NCI-H345 (cell line): Measurements from ENCODE around the gene PRCC.
A peak's percentile ranks its signal among the peaks of the same experiment; 100 is the strongest.

Experiments used
- DNase-seq: peaks from one replicate; lab custom pipeline; 2025; lab: John Stamatoyannopoulos, UW

Gene PRCC

DNA sequence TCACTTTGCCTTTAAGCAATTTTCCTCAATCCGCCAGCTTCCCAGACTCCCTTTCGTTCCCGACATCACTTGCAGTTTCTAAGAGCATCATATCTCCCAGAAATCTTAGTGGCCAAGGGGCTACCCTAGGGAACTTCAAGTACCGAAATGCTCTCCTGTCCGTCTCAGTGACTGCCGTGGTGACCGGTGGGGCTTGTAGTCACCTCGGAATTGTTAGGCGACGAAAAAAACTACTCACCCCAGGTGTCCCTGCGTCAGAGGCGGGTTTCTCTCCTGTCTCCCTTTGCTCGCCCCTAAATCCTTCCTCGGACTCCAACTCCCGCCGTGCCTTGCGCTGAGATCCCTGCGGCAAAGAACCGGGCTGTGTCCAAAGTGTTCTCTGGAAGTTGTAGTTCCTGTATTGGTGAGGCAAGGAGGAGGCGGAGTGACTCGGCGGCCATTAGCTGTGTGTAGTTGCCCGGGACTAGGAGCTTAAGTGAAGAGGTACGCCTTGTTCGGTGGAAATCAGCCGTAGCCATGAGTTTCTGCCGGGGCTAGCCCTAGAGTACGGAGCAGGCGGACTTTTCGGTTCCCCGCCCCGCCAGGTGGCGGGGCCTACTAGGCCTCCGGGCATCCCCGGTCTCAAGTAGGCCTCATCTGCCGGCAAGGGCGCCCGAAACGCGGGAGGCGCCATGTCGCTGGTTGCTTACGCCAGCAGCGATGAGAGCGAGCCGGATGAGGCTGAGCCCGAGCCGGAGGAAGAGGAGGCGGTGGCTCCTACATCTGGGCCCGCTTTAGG, at the start of gene PRCC:
TSS of gene PRCC (plus strand) at position 435 of the 778 bp plus-strand sequence. CDS start at position 672, 237 bp downstream.
- peak; percentile 100 for DNase-seq

GRCh38 chr1:156721131-156721530, 46.2 kb upstream of the PRCC start:
- DNase-seq, result no peak

GRCh38 chr1:156721535-156721934, 45.8 kb upstream of the PRCC start:
- no peak for DNase-seq

DNA sequence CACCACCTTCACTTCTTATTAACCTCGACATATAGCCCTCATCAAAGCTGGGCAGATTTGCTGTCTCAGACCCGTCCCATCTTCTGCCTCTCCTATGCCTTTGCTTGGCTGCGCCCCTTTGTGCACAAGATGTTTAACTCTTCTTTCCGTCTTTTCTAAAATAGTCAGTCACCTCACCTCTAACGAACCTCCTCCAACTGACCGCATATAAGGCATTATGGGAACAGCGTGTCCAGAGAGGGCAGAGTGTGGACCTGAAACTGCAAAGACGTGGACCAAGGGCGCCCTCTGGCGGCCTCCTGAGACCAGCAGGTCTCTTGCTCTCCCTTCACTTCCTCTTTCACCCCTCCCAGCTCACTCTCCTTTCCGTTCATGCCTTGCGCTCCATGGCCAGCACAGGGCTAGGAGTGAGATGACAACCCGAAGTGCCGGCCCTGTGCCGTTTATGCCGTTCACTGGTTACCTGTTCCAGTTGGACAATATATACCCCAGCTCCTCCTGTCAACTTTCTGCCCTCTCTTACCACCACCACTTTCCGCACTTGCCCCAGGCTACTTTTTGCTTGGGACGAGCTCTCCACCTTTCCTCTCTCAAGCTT, 41.6 kb upstream of the PRCC start:
- peak; percentile 83 for DNase-seq

- no peak for DNase-seq
Measured at GRCh38 chr1:156726549-156727226, 40.6 kb upstream of the PRCC start.

- DNase-seq, result no peak
Measured at GRCh38 chr1:156727492-156727891, 39.8 kb upstream of the PRCC start.

- DNase-seq, result peak; percentile 87
Measured at GRCh38 chr1:156727926-156728598, 39.3 kb upstream of the PRCC start, which contains the start of gene METTL25B. METTL25B (plus strand) TSS chr1:156728469; CDS start chr1:156729105, 636 bp downstream.

GRCh38 chr1:156728599-156729462, 38.5 kb upstream of the PRCC start, which contains the start of gene ISG20L2:
ISG20L2 (minus strand) TSS chr1:156728766; CDS start chr1:156727652, 1,114 bp downstream.
- DNase-seq, result peak; percentile 98

DNA sequence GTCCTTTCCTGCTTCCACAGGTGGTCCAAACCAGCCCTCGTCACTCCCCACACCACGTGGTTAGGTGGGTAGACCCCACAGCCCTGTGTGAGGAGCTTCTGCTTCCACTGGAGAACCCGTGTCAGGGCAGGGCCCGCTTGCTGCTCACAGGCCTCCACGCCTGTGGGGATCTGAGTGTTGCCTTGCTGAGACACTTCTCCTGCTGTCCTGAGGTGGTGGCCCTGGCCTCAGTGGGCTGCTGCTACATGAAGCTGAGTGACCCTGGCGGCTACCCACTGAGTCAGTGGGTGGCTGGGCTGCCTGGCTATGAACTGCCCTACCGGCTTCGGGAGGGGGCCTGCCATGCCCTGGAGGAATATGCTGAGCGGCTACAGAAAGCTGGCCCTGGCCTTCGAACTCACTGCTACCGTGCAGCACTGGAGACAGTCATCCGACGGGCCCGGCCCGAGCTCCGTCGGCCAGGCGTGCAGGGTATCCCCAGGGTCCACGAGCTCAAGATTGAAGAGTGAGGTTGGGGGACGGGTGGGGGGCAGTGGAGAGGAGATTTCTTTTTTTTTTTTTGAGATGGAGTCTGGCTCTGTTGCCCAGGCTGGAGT, 33.2 kb upstream of the PRCC start:
- no peak for DNase-seq

DNA sequence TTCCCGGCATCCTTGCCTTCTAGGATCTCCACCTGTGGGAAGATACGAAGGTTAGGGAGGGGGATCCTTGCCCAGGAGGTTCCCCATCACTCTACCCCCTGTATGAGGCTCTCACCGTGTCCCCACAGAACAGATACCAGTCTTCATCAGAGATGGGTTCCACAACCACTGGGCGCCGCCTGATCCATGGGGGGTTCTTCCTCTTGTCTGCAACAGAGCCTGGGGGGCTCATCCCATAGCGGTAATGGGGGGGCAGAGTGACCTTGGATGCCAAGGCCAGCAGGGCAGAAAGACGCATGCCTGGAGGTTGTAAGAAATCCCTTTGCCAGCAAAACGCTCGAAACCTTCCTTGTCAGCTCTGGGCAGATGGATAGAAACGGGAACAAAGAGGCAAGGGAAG, 28.9 kb upstream of the PRCC start:
- DNase-seq, result no peak

GRCh38 chr1:156738916-156739315, 28.4 kb upstream of the PRCC start:
- DNase-seq, result no peak

GRCh38 chr1:156740237-156740740, 27.0 kb upstream of the PRCC start:
- DNase-seq, result no peak

- peak; percentile 99 for DNase-seq
Measured at GRCh38 chr1:156740741-156741480, 26.4 kb upstream of the PRCC start, which contains the start of gene MRPL24. MRPL24 (minus strand) TSS chr1:156741088; CDS start chr1:156738704, 2,384 bp downstream.

DNA sequence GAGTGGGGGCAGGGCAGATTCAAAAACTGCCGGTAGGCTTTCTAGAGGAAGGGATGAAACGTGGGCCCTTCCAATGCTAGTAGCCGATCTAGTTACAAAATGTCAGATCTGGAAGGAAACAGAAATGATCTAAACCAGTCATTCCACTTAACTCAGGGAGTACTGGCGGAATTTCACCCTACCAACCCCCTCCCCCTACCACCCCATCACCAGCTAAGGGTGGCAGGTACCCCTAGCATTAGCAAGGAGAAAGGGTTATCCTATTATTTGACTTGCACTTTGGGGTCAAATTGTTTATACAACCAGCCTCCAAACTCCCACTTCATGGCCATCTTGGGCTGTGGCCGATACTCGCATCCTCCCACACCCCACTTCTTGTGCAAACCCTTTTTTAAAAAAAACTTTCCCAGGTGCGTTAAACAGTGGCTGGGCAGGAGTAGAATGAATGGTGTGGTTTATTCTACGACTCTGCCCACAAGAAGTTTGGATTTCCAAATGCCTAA, 25.8 kb upstream of the PRCC start:
- DNase-seq, result no peak

DNA sequence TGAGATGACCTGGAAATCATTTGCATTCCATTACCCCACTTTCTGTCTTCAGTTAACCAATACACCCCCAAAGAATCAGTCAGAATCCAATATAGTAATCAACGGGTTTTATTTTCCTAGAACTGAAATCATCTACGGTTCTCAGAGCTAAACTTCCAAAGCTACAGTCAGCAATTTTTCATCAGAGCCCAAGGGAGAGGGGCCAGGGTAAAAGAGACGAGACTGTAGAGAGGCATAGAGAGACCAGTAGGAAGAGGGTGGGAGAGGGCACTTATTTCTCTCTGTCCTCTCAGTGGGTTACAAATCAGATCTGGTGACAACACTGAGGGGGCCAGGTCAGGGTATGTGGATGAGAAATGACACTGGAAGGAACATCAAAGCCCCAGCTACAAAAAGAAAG, 25.3 kb upstream of the PRCC start:
- DNase-seq, result no peak

DNA sequence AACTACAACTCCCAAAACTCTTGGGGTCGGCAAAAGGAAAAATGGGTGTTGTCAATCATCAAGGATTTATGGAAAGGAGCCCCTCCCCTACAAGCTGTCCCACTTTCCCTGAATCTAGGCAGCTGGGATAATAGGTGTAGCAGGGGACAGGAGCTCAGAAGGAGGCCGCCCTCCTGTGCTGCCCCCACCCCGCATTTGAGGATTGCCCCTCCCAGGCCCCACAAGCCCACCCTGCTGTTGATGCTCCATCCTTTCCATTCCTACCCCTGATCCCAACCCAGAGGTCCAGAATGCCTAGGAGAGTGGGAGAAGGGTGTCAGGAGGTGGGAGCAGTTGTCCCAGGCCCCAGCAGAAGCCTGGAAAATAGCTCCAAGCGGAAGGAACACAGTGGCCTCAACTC, 24.5 kb upstream of the PRCC start:
- DNase-seq, result no peak

GRCh38 chr1:156743367-156744302, 23.7 kb upstream of the PRCC start:
- DNase-seq, result no peak

DNA sequence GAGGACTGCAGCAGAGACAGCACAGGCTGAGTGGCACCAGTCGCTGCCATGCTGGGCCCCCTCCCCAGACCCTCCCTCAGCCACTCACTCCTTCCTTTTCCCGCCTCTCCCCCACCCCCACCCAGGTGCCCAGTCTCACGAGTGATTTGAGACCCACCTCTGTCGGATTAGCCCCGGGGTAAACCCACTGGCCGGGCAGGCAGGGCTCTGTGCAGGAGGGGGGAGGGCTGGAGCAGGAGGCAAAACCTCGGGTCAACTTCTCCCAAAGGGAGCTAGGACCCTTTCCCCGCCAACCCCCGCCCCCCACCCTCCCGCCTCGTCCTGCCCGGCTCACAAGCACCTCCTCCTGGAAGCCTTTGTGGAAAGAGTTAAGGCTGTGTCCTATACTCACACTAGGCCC, 23.0 kb upstream of the PRCC start:
- no peak for DNase-seq
